D721Med (cell line): ENCODE results near the gene TBCC.

Experiments used
- DNase-seq: peaks from one replicate; pipeline ENCODE4 v3.0.0; 2011; ENCODE audit warnings: low spot score; ENCODE audit not compliant: insufficient read length
- FAIRE-seq: peaks from 2 replicates; lab custom pipeline; 2011; peaks lifted over from hg19 to GRCh38; lab: Jason Lieb, UNC
- TF ChIP-seq, protein P1 (sequence below): IDR thresholded peaks from 2 replicates; pipeline ENCODE4 v1.5.1; 2012; ENCODE audit warnings: mild to moderate bottlenecking, control low read depth; ENCODE audit not compliant: insufficient read depth; ENCODE audit errors: missing control alignments

Gene TBCC, protein sequence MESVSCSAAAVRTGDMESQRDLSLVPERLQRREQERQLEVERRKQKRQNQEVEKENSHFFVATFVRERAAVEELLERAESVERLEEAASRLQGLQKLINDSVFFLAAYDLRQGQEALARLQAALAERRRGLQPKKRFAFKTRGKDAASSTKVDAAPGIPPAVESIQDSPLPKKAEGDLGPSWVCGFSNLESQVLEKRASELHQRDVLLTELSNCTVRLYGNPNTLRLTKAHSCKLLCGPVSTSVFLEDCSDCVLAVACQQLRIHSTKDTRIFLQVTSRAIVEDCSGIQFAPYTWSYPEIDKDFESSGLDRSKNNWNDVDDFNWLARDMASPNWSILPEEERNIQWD

DNA sequence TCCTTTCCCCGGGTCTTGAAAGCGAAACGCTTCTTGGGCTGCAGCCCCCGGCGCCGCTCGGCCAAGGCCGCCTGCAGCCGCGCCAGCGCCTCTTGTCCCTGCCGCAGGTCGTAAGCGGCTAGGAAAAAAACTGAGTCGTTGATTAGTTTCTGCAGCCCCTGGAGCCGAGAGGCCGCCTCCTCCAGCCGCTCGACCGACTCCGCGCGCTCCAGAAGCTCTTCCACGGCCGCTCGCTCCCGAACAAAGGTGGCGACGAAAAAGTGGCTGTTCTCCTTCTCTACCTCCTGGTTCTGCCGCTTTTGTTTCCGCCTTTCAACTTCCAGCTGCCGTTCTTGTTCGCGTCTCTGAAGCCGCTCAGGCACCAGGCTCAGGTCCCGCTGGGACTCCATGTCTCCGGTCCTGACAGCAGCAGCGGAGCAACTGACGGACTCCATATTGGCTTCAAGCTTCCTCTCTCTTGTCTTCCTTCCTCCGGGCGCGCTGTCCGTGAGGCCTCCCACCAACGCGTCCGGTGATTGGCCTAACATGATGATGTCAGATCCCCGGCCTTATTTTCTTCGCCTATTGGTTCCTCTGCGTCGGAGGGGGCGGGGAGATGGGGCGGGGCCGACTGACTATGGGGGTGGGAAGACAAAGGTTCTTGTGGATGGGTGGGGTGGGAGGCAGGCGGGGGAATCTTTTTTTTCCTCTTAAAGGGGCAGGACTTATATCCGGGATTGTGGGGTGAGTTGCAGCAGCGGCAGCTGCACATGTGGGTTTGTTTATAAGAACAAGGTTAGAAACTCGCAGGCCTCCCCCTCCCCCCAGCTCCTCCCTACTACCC lies at the start of gene TBCC:
TSS of gene TBCC (minus strand) at position 464 of the 823 bp plus-strand sequence. CDS start at position 434, 30 bp downstream.
- peak; percentile 96 for DNase-seq
- no peak for FAIRE-seq
- TF ChIP-seq, protein P1, sequence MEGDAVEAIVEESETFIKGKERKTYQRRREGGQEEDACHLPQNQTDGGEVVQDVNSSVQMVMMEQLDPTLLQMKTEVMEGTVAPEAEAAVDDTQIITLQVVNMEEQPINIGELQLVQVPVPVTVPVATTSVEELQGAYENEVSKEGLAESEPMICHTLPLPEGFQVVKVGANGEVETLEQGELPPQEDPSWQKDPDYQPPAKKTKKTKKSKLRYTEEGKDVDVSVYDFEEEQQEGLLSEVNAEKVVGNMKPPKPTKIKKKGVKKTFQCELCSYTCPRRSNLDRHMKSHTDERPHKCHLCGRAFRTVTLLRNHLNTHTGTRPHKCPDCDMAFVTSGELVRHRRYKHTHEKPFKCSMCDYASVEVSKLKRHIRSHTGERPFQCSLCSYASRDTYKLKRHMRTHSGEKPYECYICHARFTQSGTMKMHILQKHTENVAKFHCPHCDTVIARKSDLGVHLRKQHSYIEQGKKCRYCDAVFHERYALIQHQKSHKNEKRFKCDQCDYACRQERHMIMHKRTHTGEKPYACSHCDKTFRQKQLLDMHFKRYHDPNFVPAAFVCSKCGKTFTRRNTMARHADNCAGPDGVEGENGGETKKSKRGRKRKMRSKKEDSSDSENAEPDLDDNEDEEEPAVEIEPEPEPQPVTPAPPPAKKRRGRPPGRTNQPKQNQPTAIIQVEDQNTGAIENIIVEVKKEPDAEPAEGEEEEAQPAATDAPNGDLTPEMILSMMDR, result no peak

DNA sequence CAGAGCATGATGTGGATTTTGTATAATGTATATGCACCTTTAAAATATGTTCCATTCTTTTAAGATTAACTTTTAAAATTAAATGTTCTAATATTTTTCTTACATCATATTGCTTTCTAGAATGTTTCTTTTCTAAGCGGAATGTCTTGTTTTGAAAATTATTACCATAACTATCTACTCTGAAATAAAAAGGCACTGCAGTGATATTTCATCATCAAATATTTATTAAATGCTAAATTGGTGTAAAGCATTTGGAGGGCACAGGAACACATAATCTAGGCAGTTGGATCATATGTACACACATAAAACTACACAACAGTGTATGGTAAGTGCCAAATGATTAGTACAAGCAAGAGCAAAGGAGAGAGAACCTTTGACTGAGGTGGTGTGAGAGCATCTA lies 49.7 kb upstream of the TBCC start:
- FAIRE-seq (no peak), DNase-seq (no peak)
- TF ChIP-seq, protein P1, result no peak

DNA sequence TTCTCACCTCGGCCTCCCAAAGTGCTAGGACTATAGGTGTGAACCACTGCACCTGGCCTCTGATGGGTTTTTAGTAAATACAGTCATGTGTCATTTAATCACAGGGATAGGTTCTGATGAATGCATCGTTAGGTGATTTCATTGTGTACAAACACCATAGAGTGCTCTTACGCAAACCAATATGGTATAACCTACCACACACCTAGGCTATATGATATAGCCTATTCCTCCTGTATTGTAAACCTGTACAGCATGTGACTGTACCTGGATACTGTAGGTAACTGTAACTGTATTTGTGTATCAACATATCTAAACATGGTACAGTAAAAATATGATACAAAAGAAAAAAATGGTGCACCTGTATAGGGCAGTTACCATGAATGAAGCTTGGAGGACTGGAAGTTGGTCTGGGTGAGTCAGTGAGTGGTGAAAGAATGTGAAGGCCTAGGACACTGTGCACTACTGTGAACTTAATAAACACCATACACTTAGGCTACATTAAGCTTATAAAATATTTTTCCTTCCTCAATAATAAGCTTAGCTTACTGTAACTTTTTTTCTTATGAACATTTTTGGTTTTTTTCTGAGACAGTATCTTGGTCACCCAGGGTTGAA lies 45.9 kb upstream of the TBCC start:
- no peak for FAIRE-seq
- DNase-seq, result no peak

DNA sequence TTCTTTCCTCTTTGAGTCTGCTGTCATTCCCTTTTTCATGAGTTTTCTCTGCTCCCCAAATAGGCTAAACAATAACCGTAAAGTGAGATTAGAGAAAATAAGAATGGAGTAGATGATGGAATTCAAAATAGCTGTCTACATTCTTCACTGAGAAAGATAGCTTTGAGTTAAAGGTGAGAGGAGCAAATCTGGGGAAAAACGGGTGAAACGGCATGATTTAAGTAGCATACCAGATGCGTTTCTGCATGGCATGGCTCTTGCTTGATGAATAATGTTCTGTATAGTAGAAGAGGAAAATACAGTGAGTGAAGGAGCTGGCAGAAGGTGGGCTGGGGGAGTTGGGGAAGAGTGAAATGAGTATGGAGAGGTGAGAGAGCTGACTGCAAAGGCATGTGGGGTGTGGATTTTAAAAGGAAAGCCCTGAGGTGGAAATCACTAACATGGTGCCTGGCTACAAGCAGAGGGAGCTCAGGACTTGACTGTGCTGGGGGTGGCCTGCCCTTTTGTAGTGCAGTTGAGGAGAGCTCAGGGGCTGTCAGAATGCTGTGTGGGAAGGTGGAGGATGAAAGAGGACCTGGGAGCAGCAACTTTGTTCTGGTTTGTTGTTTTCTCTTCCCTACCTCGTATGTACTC lies 44.8 kb upstream of the TBCC start:
- TF ChIP-seq, protein P1, result no peak
- FAIRE-seq (no peak), DNase-seq (no peak)

More for the DNA sequence above, 45.9 kb upstream of the TBCC start:
- TF ChIP-seq, protein P1, result no peak

DNA sequence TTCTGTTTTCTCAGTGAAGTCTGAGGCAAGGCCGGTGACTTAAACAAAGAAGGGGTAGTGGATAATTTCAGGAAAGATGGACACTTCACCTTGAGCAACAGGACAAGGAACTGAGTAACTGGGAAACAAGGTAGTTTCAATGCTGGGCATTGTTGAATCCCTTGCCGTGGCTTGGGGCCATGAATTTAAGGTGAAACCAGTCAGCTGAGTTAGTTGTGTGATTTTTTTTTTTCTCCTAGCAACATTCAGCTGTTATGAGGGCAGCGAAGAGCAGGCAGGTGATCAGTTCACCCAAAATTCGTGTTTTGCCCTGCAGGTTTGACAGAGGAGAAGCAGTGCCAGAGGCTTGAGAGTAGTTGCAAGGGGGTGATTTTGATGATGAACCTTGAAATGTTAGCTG lies 42.8 kb upstream of the TBCC start:
- FAIRE-seq (no peak), DNase-seq (no peak)
- TF ChIP-seq, protein P1, result no peak

DNA sequence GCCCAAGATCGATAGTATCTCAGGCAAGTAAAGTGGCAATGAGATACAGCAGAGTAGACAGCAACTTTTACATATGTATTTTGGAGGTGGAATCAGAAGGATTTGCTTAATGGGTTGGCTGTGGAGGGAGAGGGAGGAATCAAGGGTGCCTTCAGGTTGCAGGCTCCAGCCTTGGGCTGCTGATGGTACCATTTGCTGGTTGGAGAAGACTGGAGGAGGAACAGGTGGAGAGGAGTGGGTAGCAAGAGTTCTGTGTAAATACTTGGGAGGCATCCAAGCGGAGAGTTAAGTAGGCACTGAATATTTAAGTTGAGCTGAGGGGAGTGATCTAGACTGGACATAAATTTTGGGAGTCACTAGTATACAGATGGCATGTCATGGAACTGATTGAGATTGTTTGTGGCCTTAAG lies 41.2 kb upstream of the TBCC start:
- TF ChIP-seq, protein P1, result no peak
- DNase-seq, result no peak
- no peak for FAIRE-seq
